HG03135 (cell line): Measurements from ENCODE around the gene LAMP1.
A peak's percentile ranks its signal among the peaks of the same experiment; 100 is the strongest.
"Not testable (repeated sequence)": the region's sequence is repeated elsewhere in the genome, so short reads cannot be mapped to it uniquely, and the experiment has no call there.

ENCODE experiments used
- ATAC-seq: cut with Tn5 transposase; IDR thresholded peaks from one replicate; pipeline ENCODE4 v1.9.1; 2021; ENCODE audit warnings: mild to moderate bottlenecking, moderate library complexity; ENCODE audit not compliant: unreplicated experiment

LAMP1 gene

GRCh38 chr13:113297370-113298042 is 467 bp downstream of the LAMP1 start:
- ATAC-seq = peak; percentile 42

- ATAC-seq = no peak
Measured at GRCh38 chr13:113298043-113298945, 1.3 kb downstream of the LAMP1 start.

- no peak for ATAC-seq
Measured at GRCh38 chr13:113299951-113300350, 2.9 kb downstream of the LAMP1 start.

- ATAC-seq = no peak
Measured at GRCh38 chr13:113302986-113303385, 5.9 kb downstream of the LAMP1 start.

- no peak for ATAC-seq
Measured at GRCh38 chr13:113304121-113304520, 7.1 kb downstream of the LAMP1 start.

GRCh38 chr13:113305208-113305607 is 8.2 kb downstream of the LAMP1 start:
- ATAC-seq = no peak

- no peak for ATAC-seq
Measured at GRCh38 chr13:113307491-113307890, 10.5 kb downstream of the LAMP1 start.

- ATAC-seq = no peak
Measured at GRCh38 chr13:113309473-113309872, 12.4 kb downstream of the LAMP1 start.

- ATAC-seq = not testable (repeated sequence)
Measured at GRCh38 chr13:113314112-113314511, 17.1 kb downstream of the LAMP1 start.

- not testable (repeated sequence) for ATAC-seq
Measured at GRCh38 chr13:113314895-113315470, 17.9 kb downstream of the LAMP1 start.

- ATAC-seq = no peak
Measured at GRCh38 chr13:113315992-113316391, 19.0 kb downstream of the LAMP1 start.

GRCh38 chr13:113317031-113317430 is 20.0 kb downstream of the LAMP1 start:
- no peak for ATAC-seq

- no peak for ATAC-seq
Measured at GRCh38 chr13:113318956-113319355, 21.9 kb downstream of the LAMP1 start.

GRCh38 chr13:113319371-113319770 is 22.3 kb downstream of the LAMP1 start:
- ATAC-seq = no peak

GRCh38 chr13:113320226-113320875 is 23.3 kb downstream of the LAMP1 start:
- ATAC-seq = no peak

GRCh38 chr13:113321546-113321945 is 24.5 kb downstream of the LAMP1 start:
- ATAC-seq = no peak

- ATAC-seq = no peak
Measured at GRCh38 chr13:113322043-113322461, 25.0 kb downstream of the LAMP1 start.

GRCh38 chr13:113322890-113323651 is 26.0 kb downstream of the LAMP1 start:
- ATAC-seq = no peak

- no peak for ATAC-seq
Measured at GRCh38 chr13:113323869-113324268, 26.8 kb downstream of the LAMP1 start.

- no peak for ATAC-seq
Measured at GRCh38 chr13:113324398-113324797, 27.4 kb downstream of the LAMP1 start.
